ENCODE data around the gene ANKRD28. TPM values are rescaled to one million over a fixed set of nuclear protein-coding genes. Genes with fewer than 3 reads are reported as not detected.
A peak's percentile ranks its signal among the peaks of the same experiment; 100 is the strongest.
"Not testable (repeated sequence)": the region's sequence is repeated elsewhere in the genome, so short reads cannot be mapped to it uniquely, and the experiment has no call there.

The ANKRD28 gene
- total and polyA plus RNA-seq, 9 donors = 19.9 to 32.1 (median 24.9) TPM

GRCh38 chr3:15823092-15823491, 25.3 kb upstream of the ANKRD28 start:
- Histone ChIP-seq H3K27me3 (ENCODE audit: control insufficient read depth, insufficient read depth, low read length) (no peaks in the 10 kb centered on the region), H3K36me3 (ENCODE audit: control insufficient read depth, insufficient read depth, low read length) (no peaks in the 10 kb centered on the region), H3K27ac (ENCODE audit: low read length) (no peak overlapping the region), H3K9me3 (replicated peaks; ENCODE audit: control insufficient read depth, low read depth, low read length) (no peaks in the 10 kb centered on the region), H3K4me3 (ENCODE audit: low read length) (no peak overlapping the region), H3K4me1 (ENCODE audit: control insufficient read depth, insufficient read depth, low read length) (no peaks in the 10 kb centered on the region)
- WGBS (ENCODE audit: insufficient coverage) = 100% methylated on average over 3 of the region's 7 CpGs
- DNase-seq = no peak

GRCh38 chr3:15822281-15822680, 24.5 kb upstream of the ANKRD28 start:
- no CpG with 5 or more reads among the region's 2 CpGs for WGBS (ENCODE audit: insufficient coverage)
- DNase-seq = peak; percentile 19
- H3K4me1 ChIP-seq (ENCODE audit: control insufficient read depth, insufficient read depth, low read length) = no peaks in the 10 kb centered on the region
- no peak overlapping the region for H3K27ac ChIP-seq (ENCODE audit: low read length)
- H3K4me3 ChIP-seq (ENCODE audit: low read length) = no peak overlapping the region
- no peaks in the 10 kb centered on the region for H3K27me3 ChIP-seq (ENCODE audit: control insufficient read depth, insufficient read depth, low read length)
- H3K9me3 ChIP-seq (replicated peaks; ENCODE audit: control insufficient read depth, low read depth, low read length) = no peaks in the 10 kb centered on the region
- no peaks in the 10 kb centered on the region for H3K36me3 ChIP-seq (ENCODE audit: control insufficient read depth, insufficient read depth, low read length)

- DNase-seq = no peak
- H3K4me3 ChIP-seq (ENCODE audit: low read length) = no peak overlapping the region
- H3K36me3 ChIP-seq (ENCODE audit: control insufficient read depth, insufficient read depth, low read length) = no peaks in the 10 kb centered on the region
- no peaks in the 10 kb centered on the region for H3K9me3 ChIP-seq (replicated peaks; ENCODE audit: control insufficient read depth, low read depth, low read length)
- no peaks in the 10 kb centered on the region for H3K4me1 ChIP-seq (ENCODE audit: control insufficient read depth, insufficient read depth, low read length)
- H3K27me3 ChIP-seq (ENCODE audit: control insufficient read depth, insufficient read depth, low read length) = no peaks in the 10 kb centered on the region
- no peak overlapping the region for H3K27ac ChIP-seq (ENCODE audit: low read length)
- WGBS (ENCODE audit: insufficient coverage) = 100% methylated on average over 1 of the region's 2 CpGs
Observed at GRCh38 chr3:15820911-15821310, 23.1 kb upstream of the ANKRD28 start.

- no peak for DNase-seq
- Histone ChIP-seq H3K27ac (ENCODE audit: low read length) (no peak overlapping the region), H3K36me3 (ENCODE audit: control insufficient read depth, insufficient read depth, low read length) (no peaks in the 10 kb centered on the region), H3K27me3 (ENCODE audit: control insufficient read depth, insufficient read depth, low read length) (no peaks in the 10 kb centered on the region), H3K9me3 (replicated peaks; ENCODE audit: control insufficient read depth, low read depth, low read length) (no peaks in the 10 kb centered on the region), H3K4me1 (ENCODE audit: control insufficient read depth, insufficient read depth, low read length) (no peaks in the 10 kb centered on the region), H3K4me3 (ENCODE audit: low read length) (no peak overlapping the region)
Observed at GRCh38 chr3:15819576-15819975, 21.8 kb upstream of the ANKRD28 start.

- Histone ChIP-seq H3K27me3 (ENCODE audit: control insufficient read depth, insufficient read depth, low read length) (no peaks in the 10 kb centered on the region), H3K36me3 (ENCODE audit: control insufficient read depth, insufficient read depth, low read length) (no peaks in the 10 kb centered on the region), H3K27ac (ENCODE audit: low read length) (no peak overlapping the region), H3K4me3 (ENCODE audit: low read length) (no peak overlapping the region), H3K4me1 (ENCODE audit: control insufficient read depth, insufficient read depth, low read length) (no peaks in the 10 kb centered on the region), H3K9me3 (replicated peaks; ENCODE audit: control insufficient read depth, low read depth, low read length) (no peaks in the 10 kb centered on the region)
- DNase-seq = no peak
- 100% methylated on average over 1 of the region's 2 CpGs for WGBS (ENCODE audit: insufficient coverage)
Observed at GRCh38 chr3:15819043-15819442, 21.3 kb upstream of the ANKRD28 start.

- Histone ChIP-seq H3K4me3 (ENCODE audit: low read length) (no peak overlapping the region), H3K36me3 (ENCODE audit: control insufficient read depth, insufficient read depth, low read length) (no peaks in the 10 kb centered on the region), H3K27me3 (ENCODE audit: control insufficient read depth, insufficient read depth, low read length) (no peaks in the 10 kb centered on the region), H3K9me3 (replicated peaks; ENCODE audit: control insufficient read depth, low read depth, low read length) (no peaks in the 10 kb centered on the region), H3K27ac (ENCODE audit: low read length) (no peak overlapping the region), H3K4me1 (ENCODE audit: control insufficient read depth, insufficient read depth, low read length) (no peaks in the 10 kb centered on the region)
- peak; percentile 75 for DNase-seq
- WGBS (ENCODE audit: insufficient coverage) = no CpG with 5 or more reads among the region's 4 CpGs
Observed at GRCh38 chr3:15815696-15816095, 17.9 kb upstream of the ANKRD28 start.

GRCh38 chr3:15813079-15813478, 15.3 kb upstream of the ANKRD28 start:
- not testable (repeated sequence) for H3K27ac ChIP-seq (ENCODE audit: low read length); H3K9me3 ChIP-seq (replicated peaks; ENCODE audit: control insufficient read depth, low read depth, low read length); H3K4me3 ChIP-seq (ENCODE audit: low read length); H3K4me1 ChIP-seq (ENCODE audit: control insufficient read depth, insufficient read depth, low read length); DNase-seq; H3K36me3 ChIP-seq (ENCODE audit: control insufficient read depth, insufficient read depth, low read length); H3K27me3 ChIP-seq (ENCODE audit: control insufficient read depth, insufficient read depth, low read length)
- whole genome bisulfite sequencing (ENCODE audit: insufficient coverage) = 100% methylated on average over 2 of the region's 5 CpGs

- peak; percentile 35 for DNase-seq
- WGBS (ENCODE audit: insufficient coverage) = no CpG with 5 or more reads among the region's 1 CpG
Observed at GRCh38 chr3:15812183-15812582, 14.4 kb upstream of the ANKRD28 start.

GRCh38 chr3:15810702-15811101, 12.9 kb upstream of the ANKRD28 start:
- Histone ChIP-seq H3K36me3 (ENCODE audit: control insufficient read depth, insufficient read depth, low read length) (no peaks in the 10 kb centered on the region), H3K27me3 (ENCODE audit: control insufficient read depth, insufficient read depth, low read length) (no peaks in the 10 kb centered on the region), H3K27ac (ENCODE audit: low read length) (no peak overlapping the region), H3K4me1 (ENCODE audit: control insufficient read depth, insufficient read depth, low read length) (no peaks in the 10 kb centered on the region), H3K4me3 (ENCODE audit: low read length) (no peak overlapping the region), H3K9me3 (replicated peaks; ENCODE audit: control insufficient read depth, low read depth, low read length) (no peaks in the 10 kb centered on the region)
- DNase-seq = no peak

More at GRCh38 chr3:15812183-15812582, 14.4 kb upstream of the ANKRD28 start:
- Histone ChIP-seq H3K27ac (ENCODE audit: low read length) (no peak overlapping the region), H3K4me1 (ENCODE audit: control insufficient read depth, insufficient read depth, low read length) (no peaks in the 10 kb centered on the region), H3K9me3 (replicated peaks; ENCODE audit: control insufficient read depth, low read depth, low read length) (no peaks in the 10 kb centered on the region), H3K36me3 (ENCODE audit: control insufficient read depth, insufficient read depth, low read length) (no peaks in the 10 kb centered on the region), H3K27me3 (ENCODE audit: control insufficient read depth, insufficient read depth, low read length) (no peaks in the 10 kb centered on the region), H3K4me3 (ENCODE audit: low read length) (no peak overlapping the region)

- Histone ChIP-seq H3K4me1 (ENCODE audit: control insufficient read depth, insufficient read depth, low read length) (no peaks in the 10 kb centered on the region), H3K36me3 (ENCODE audit: control insufficient read depth, insufficient read depth, low read length) (no peaks in the 10 kb centered on the region), H3K4me3 (ENCODE audit: low read length) (no peak overlapping the region), H3K9me3 (replicated peaks; ENCODE audit: control insufficient read depth, low read depth, low read length) (no peaks in the 10 kb centered on the region), H3K27ac (ENCODE audit: low read length) (no peak overlapping the region), H3K27me3 (ENCODE audit: control insufficient read depth, insufficient read depth, low read length) (no peaks in the 10 kb centered on the region)
- no CpG with 5 or more reads among the region's 2 CpGs for WGBS (ENCODE audit: insufficient coverage)
- no peak for DNase-seq
Observed at GRCh38 chr3:15809313-15809712, 11.5 kb upstream of the ANKRD28 start.

- Histone ChIP-seq H3K27me3 (ENCODE audit: control insufficient read depth, insufficient read depth, low read length) (no peaks in the 10 kb centered on the region), H3K4me1 (ENCODE audit: control insufficient read depth, insufficient read depth, low read length) (no peaks in the 10 kb centered on the region), H3K27ac (ENCODE audit: low read length) (no peak overlapping the region), H3K9me3 (replicated peaks; ENCODE audit: control insufficient read depth, low read depth, low read length) (no peaks in the 10 kb centered on the region), H3K36me3 (ENCODE audit: control insufficient read depth, insufficient read depth, low read length) (no peaks in the 10 kb centered on the region), H3K4me3 (ENCODE audit: low read length) (no peak overlapping the region)
- DNase-seq = no peak
- 100% methylated on average over 1 of the region's 2 CpGs for WGBS (ENCODE audit: insufficient coverage)
Observed at GRCh38 chr3:15808679-15809310, 11.0 kb upstream of the ANKRD28 start.

Data from muscle of leg (tissue), 11 donors.